PFSK-1 (cell line): ENCODE data around the gene NPW.

Experiments used
- POLR2AphosphoS5 ChIP-seq: IDR thresholded peaks from 2 replicates; pipeline ENCODE4 v1.6.1; 2012; ENCODE audit warnings: low read depth, mild to moderate bottlenecking, control low read depth, low read length, moderate library complexity
- REST ChIP-seq, 2 experiments: IDR thresholded peaks; 2 replicates each; pipeline versions ENCODE4 v1.6.1 to v1.8.0; 2011 to 2012; ENCODE audit warnings: low read depth in 2 of 2, low read length in 2 of 2, control low read depth in 1 of 2, inconsistent platforms in 1 of 2, mild to moderate bottlenecking in 1 of 2, moderate library complexity in 1 of 2; ENCODE audit not compliant: insufficient read depth in 1 of 2
- TAF1 ChIP-seq: IDR thresholded peaks from 2 replicates; pipeline ENCODE4 v1.6.1; 2012; ENCODE audit warnings: low read length, control low read depth, borderline replicate concordance; ENCODE audit not compliant: insufficient read depth

GRCh38 chr16:2036200-2036966, 16.8 kb downstream of the NPW start:
- TF ChIP-seq POLR2AphosphoS5 (no peak), TAF1 (no peak), REST (IDR thresholded peaks at IDR 0.05; ENCODE audit: insufficient read depth in 1 of 2, low read depth in 2 of 2, low read length in 2 of 2) (no peak)
